C4-2B (cell line): Measurements from ENCODE around the gene MLLT1.

Source experiments
- ZFX ChIP-seq: fragments of 450-650 bp; IDR thresholded peaks from 2 replicates; pipeline ENCODE4 v1.6.1; 2017
- TF ChIP-seq, protein P1 (sequence below): fragments of 450-650 bp; conservative IDR thresholded peaks from 2 replicates; pipeline ENCODE4 v1.5.1; 2017; ENCODE audit warnings: mild to moderate bottlenecking

DNA sequence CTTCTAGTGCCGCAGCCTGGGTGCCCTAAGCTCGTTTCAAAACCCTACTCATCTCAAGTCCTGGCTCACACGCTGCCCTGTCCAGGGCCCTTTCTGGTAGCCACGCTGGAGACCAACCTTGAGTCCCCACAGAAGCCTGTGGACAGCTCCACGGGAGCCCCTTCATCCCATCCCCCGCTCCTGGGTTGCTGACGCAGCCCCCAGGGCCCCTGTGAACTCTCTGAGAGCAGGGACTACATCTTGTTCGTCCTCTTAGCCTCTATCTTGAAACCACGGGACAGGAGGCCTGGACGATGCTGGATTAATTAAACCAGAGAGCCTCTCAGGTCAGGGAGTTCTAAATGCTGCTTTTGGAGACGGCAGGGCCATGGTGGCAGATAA, 7.4 kb downstream of the MLLT1 start:
- TF ChIP-seq, protein P1, sequence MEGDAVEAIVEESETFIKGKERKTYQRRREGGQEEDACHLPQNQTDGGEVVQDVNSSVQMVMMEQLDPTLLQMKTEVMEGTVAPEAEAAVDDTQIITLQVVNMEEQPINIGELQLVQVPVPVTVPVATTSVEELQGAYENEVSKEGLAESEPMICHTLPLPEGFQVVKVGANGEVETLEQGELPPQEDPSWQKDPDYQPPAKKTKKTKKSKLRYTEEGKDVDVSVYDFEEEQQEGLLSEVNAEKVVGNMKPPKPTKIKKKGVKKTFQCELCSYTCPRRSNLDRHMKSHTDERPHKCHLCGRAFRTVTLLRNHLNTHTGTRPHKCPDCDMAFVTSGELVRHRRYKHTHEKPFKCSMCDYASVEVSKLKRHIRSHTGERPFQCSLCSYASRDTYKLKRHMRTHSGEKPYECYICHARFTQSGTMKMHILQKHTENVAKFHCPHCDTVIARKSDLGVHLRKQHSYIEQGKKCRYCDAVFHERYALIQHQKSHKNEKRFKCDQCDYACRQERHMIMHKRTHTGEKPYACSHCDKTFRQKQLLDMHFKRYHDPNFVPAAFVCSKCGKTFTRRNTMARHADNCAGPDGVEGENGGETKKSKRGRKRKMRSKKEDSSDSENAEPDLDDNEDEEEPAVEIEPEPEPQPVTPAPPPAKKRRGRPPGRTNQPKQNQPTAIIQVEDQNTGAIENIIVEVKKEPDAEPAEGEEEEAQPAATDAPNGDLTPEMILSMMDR, result peak; percentile 8
- TF ChIP-seq ZFX, result no peak
